HG03342 (cell line): Measurements from ENCODE around the gene SMYD1.

Source experiments
- ATAC-seq: cut with Tn5 transposase; IDR thresholded peaks from one replicate; pipeline ENCODE4 v1.9.1; 2021; ENCODE audit warnings: mild to moderate bottlenecking, moderate library complexity; ENCODE audit not compliant: unreplicated experiment

The SMYD1 gene

GRCh38 chr2:88139203-88139702 is 71.6 kb downstream of the SMYD1 start:
- ATAC-seq, result no peak

GRCh38 chr2:88139804-88140203 is 72.2 kb downstream of the SMYD1 start:
- no peak for ATAC-seq

- ATAC-seq, result no peak
Observed at GRCh38 chr2:88141952-88142351, 74.3 kb downstream of the SMYD1 start.

- ATAC-seq, result no peak
Observed at GRCh38 chr2:88144271-88144670, 76.6 kb downstream of the SMYD1 start.

- ATAC-seq, result no peak
Observed at GRCh38 chr2:88144914-88145497, 77.4 kb downstream of the SMYD1 start.

- no peak for ATAC-seq
Observed at GRCh38 chr2:88146590-88146989, 79.0 kb downstream of the SMYD1 start.

GRCh38 chr2:88147145-88147544 is 79.5 kb downstream of the SMYD1 start:
- ATAC-seq, result no peak

- no peak for ATAC-seq
Observed at GRCh38 chr2:88148929-88149438, 81.4 kb downstream of the SMYD1 start.

GRCh38 chr2:88159481-88159880 is 91.9 kb downstream of the SMYD1 start:
- no peak for ATAC-seq

GRCh38 chr2:88159955-88160415 is 92.4 kb downstream of the SMYD1 start:
- ATAC-seq, result peak; percentile 77

- no peak for ATAC-seq
Observed at GRCh38 chr2:88160517-88160916, 92.9 kb downstream of the SMYD1 start.

- no peak for ATAC-seq
Observed at GRCh38 chr2:88161446-88162244, 94.0 kb downstream of the SMYD1 start.
